Right lobe of liver (tissue), 4 donors: Measurements from ENCODE around the gene ZNF778.

Experiments used
- POLR2A ChIP-seq: fragments of 450-650 bp; IDR thresholded peaks from one replicate; pipeline ENCODE4 v1.6.1; 2017; ENCODE audit warnings: antibody characterized with exemption, mild to moderate bottlenecking
- TF ChIP-seq, protein P1 (sequence below), 4 donors: fragments of 200-600 bp in 3 of 4; fragments of 450-650 bp in 1 of 4; IDR thresholded peaks; one replicate each; pipeline versions ENCODE4 v1.5.1 to v1.8.0; 2016 to 2022; ENCODE audit warnings: antibody characterized with exemption in 4 of 4, mild to moderate bottlenecking in 2 of 4
- donor health status: DM: no; HTN: no; CAD: no.
- donor health status: DM: no; HTN: no; CAD: no.
- donor health status: DM: no; HTN: yes; CAD: no.

DNA sequence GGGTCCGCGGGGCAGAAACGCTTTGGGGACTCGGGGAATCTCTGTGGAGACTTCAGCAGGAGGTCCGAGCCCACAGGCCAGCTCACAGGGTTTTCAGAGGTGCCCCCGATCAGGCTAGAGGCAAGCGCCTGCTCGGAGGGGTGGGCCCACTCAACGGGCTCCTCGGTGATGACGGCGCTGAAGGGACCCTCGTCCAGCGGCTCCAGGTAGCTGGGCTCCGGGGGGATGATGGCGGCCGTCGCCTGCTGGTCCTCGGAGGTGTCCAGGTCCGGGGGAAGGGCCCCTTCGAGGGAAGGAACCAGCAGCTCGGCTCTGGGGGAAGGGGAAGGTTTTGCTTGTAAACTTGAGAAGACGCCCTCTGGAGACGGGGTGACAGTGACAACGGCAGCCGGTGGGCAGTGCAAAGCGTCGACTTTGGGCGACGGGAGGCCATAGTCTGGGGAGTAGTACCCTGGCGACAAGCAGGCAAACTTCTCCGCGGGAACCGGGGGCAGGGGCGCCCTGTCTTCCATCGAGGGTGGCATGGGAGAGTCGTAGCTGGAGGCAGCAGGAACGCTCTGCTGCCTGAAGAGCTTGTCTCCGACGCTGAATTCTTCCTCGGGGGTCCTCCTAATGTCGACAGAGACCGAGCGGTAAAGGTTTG lies 63.2 kb downstream of the ZNF778 start:
- TF ChIP-seq, protein P1, sequence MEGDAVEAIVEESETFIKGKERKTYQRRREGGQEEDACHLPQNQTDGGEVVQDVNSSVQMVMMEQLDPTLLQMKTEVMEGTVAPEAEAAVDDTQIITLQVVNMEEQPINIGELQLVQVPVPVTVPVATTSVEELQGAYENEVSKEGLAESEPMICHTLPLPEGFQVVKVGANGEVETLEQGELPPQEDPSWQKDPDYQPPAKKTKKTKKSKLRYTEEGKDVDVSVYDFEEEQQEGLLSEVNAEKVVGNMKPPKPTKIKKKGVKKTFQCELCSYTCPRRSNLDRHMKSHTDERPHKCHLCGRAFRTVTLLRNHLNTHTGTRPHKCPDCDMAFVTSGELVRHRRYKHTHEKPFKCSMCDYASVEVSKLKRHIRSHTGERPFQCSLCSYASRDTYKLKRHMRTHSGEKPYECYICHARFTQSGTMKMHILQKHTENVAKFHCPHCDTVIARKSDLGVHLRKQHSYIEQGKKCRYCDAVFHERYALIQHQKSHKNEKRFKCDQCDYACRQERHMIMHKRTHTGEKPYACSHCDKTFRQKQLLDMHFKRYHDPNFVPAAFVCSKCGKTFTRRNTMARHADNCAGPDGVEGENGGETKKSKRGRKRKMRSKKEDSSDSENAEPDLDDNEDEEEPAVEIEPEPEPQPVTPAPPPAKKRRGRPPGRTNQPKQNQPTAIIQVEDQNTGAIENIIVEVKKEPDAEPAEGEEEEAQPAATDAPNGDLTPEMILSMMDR (IDR thresholded peaks at IDR 0.05): no peak
- TF ChIP-seq POLR2A: no peak
